Measurements from ENCODE around the gene DCC.

Gene DCC

DNA sequence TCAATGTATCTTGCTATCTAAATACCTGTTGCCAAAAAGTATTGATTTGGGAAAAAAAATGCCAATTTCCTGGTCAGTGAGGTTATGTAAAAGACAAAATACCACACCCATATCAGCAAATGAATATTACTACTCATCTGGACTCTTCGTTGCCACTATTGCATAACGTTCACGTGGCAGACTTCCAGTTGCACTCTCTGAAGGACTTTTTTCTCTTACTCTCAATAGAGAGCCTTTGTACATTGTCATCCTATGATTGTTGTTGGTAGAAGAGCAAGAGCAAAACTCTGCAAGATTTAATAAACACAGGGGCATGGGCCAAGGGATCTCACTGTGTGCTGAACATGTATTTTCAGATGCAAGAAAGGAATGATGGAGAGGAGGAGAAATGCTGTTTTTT is 1194.7 kb downstream of the DCC start:
- no peak for FAIRE-seq

- FAIRE-seq = no peak
Measured at GRCh38 chr18:53536908-53537307, 1196.9 kb downstream of the DCC start.

DNA sequence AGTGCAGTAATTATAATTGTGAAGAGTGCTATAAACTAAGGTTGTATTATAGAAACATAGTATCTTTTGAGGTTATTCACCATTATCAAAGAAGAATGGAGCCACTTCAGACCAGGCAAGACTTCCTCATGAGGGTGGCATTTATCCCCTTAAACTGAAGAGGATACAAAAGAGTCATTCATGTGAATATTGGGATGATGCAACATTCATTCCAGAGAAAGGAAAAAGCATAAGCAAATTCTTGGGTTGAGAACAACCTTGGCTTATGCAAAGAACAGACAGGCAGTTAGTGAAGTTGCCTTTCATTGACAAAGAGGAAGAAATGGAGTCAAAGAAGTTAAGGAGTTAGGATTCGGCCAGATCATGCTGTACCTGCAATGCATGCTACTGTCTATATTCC is 1201.9 kb downstream of the DCC start:
- FAIRE-seq = no peak

DNA sequence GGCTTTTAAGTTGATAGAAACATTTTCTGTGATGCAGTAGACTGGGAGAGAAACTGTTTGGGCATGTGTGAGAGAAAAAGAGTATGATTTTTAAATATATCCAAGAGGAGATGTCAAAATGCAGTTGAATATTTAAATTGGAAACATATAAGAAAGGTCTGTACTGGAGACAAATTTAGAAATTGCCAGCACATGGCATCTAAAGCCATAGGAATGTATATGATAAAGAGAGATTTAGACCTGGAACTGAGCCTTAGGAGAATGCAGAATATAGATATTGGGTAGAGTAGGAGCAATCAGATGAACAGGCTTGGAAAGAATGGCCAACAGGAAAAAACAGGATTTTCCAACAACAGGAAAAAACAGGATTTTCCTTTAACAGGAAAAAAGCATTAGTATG is 1203.7 kb downstream of the DCC start:
- no peak for FAIRE-seq

DNA sequence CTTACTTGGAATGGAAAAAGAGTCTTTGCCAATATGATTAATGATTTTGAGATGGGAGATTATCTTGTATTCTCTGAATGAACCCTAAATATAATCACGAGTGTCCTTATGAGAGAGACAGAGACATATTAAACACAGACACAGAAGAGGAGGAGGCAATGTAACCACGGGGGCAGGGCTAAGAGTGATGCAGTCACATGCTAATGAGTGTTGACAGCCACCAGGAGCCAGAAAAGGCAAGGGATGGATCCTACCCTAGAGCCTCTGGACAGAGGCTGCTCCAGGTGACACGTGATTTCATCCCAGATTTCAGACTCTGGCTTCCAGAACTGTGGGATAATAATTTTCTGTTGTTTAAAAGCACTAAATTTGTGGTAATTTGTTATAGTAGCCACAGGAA is 1204.9 kb downstream of the DCC start:
- no peak for FAIRE-seq

GRCh38 chr18:53551868-53552426 is 1212.0 kb downstream of the DCC start:
- FAIRE-seq = no peak

GRCh38 chr18:53553030-53553429 is 1213.0 kb downstream of the DCC start:
- no peak for FAIRE-seq

DNA sequence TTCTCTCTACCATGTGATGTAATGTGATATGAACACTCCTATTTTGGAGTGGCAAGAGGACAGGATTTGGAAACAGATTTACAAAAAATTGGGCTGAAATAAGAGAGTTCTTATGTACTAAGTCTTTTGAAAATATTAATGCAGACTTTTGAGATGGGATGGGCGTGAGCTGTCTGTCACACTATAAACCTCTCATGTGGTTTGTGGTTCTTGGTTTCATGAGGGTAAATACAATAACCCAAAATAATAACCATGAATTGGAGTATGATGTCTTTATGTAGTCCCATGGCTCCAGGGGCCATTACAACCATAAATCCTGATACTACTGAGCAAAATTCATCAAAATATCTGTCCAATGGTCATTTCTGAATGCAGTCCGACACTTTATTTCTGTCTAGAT is 1216.5 kb downstream of the DCC start:
- FAIRE-seq = no peak

DNA sequence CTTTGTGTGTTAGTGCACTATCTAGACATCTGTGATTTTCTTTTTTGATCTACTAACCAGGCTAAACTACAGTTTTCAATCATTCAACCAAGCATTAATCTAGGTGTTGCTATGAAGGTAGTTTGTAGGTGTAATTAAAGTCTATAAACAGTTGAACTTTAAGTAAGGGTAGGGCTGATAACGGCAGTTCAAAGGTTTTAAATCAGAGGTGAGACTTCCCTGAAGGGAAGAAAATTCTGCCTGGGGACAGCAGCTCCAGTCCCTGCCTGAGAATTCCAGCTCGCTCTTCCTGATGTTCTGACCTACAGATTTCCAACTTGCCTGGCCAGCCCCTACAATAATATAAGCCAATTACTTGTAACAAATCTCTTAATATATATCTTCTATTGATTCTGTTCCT is 1220.5 kb downstream of the DCC start:
- FAIRE-seq = no peak

- FAIRE-seq = no peak
Measured at GRCh38 chr18:53566626-53567025, 1226.6 kb downstream of the DCC start.

- no peak for FAIRE-seq
Measured at GRCh38 chr18:53567929-53568574, 1228.1 kb downstream of the DCC start.

All from colon (tissue), 2 donors.